Mesendoderm (in vitro differentiated cells): ENCODE measurements around the gene NRF1.
"Not testable (repeated sequence)": the region's sequence is repeated elsewhere in the genome, so short reads cannot be mapped to it uniquely, and the experiment has no call there.

Source experiments
- DNase-seq: peaks from one replicate; pipeline ENCODE4 v3.0.0; 2013
- H2AK5ac ChIP-seq: 2 replicates; pipeline ENCODE4 v1.6.1; 2013; ENCODE audit warnings: low read length, inconsistent platforms
- H2BK120ac ChIP-seq: 2 replicates; pipeline ENCODE4 v1.6.1; 2013; ENCODE audit warnings: low read depth, mild to moderate bottlenecking, low read length, moderate library complexity, mixed read lengths
- H2BK15ac ChIP-seq: replicated peaks from 2 replicates; pipeline ENCODE4 v1.6.1; 2013; ENCODE audit warnings: low read depth, mild to moderate bottlenecking, moderate library complexity
- H2BK5ac ChIP-seq: 2 replicates; pipeline ENCODE4 v1.6.1; 2013; ENCODE audit warnings: low read length, inconsistent platforms
- H3K18ac ChIP-seq: 2 replicates; pipeline ENCODE4 v1.6.1; 2013; ENCODE audit warnings: mild to moderate bottlenecking, low read length, mixed read lengths
- H3K23ac ChIP-seq: one replicate; pipeline ENCODE4 v1.6.1; 2013; ENCODE audit warnings: low read length
- H3K27ac ChIP-seq: 2 replicates; pipeline ENCODE4 v1.5.1; 2013; ENCODE audit warnings: low read depth, mild to moderate bottlenecking, inconsistent platforms, low read length, moderate library complexity
- H3K27me3 ChIP-seq: 2 replicates; pipeline ENCODE4 v1.6.1; 2013; ENCODE audit warnings: low read length, control low read depth, mild to moderate bottlenecking, inconsistent platforms; ENCODE audit not compliant: insufficient read depth, poor library complexity
- H3K36me3 ChIP-seq: 2 replicates; pipeline ENCODE4 v1.6.1; 2013; ENCODE audit warnings: low read length, inconsistent platforms; ENCODE audit not compliant: control insufficient read depth, insufficient read depth
- H3K4ac ChIP-seq: one replicate; pipeline ENCODE4 v1.6.1; 2013; ENCODE audit warnings: low read depth, mild to moderate bottlenecking, low read length, moderate library complexity
- H3K4me1 ChIP-seq: 2 replicates; pipeline ENCODE4 v1.6.1; 2013; ENCODE audit warnings: low read depth, low read length, inconsistent platforms; ENCODE audit not compliant: control insufficient read depth
- H3K4me2 ChIP-seq: 2 replicates; pipeline ENCODE4 v1.6.1; 2013; ENCODE audit warnings: low read length
- H3K4me3 ChIP-seq: 2 replicates; pipeline ENCODE4 v1.5.1; 2013; ENCODE audit warnings: mild to moderate bottlenecking, low read length
- H3K56ac ChIP-seq: one replicate; pipeline ENCODE4 v1.6.1; 2013; ENCODE audit warnings: low read length
- H3K79me1 ChIP-seq: 2 replicates; pipeline ENCODE4 v1.6.1; 2013; ENCODE audit warnings: low read length, inconsistent platforms
- H3K79me2 ChIP-seq: 2 replicates; pipeline ENCODE4 v1.6.1; 2013; ENCODE audit warnings: mild to moderate bottlenecking, low read length; ENCODE audit not compliant: control insufficient read depth, insufficient read depth
- H3K9ac ChIP-seq: 2 replicates; pipeline ENCODE4 v1.6.1; 2013; ENCODE audit warnings: low read length, inconsistent platforms
- H4K5ac ChIP-seq: one replicate; pipeline ENCODE4 v1.6.1; 2013; ENCODE audit warnings: low read length
- H4K8ac ChIP-seq: one replicate; pipeline ENCODE4 v1.6.1; 2013; ENCODE audit warnings: low read depth, mild to moderate bottlenecking, control low read depth, low read length, moderate library complexity
- WGBS: extraction: QIAGEN DNeasy Blood & Tissue Kit; methylation state at CpG from one replicate; pipeline ENCODE4 v1.1.7; 2013; ENCODE audit warnings: low lambda C conversion rate, missing lambda C conversion rate; ENCODE audit not compliant: insufficient coverage; ENCODE audit errors: extremely low coverage; 5-methylcytosine and 5-hydroxymethylcytosine counted together

The NRF1 gene

GRCh38 chr7:129667551-129667950 is 56.0 kb downstream of the NRF1 start:
- H2BK120ac ChIP-seq = no peak overlapping the region
- peaks cover 2% of the 10 kb centered on the region for H3K4me1 ChIP-seq
- no peak overlapping the region for H3K9ac ChIP-seq
- no peak overlapping the region for H3K4me3 ChIP-seq
- H3K79me1 ChIP-seq = peaks cover 4% of the 10 kb centered on the region
- H2BK15ac ChIP-seq = no peak overlapping the region
- H3K27ac ChIP-seq = no peak overlapping the region
- no peak overlapping the region for H3K23ac ChIP-seq
- H3K27me3 ChIP-seq = no peaks in the 10 kb centered on the region
- H3K36me3 ChIP-seq = peaks cover 1% of the 10 kb centered on the region
- WGBS = no CpG with 5 or more reads among the region's 1 CpG
- H3K4ac ChIP-seq = no peak overlapping the region
- no peak overlapping the region for H2BK5ac ChIP-seq
- H3K56ac ChIP-seq = no peak overlapping the region
- no peak for DNase-seq
- no peak overlapping the region for H4K5ac ChIP-seq
- no peak overlapping the region for H2AK5ac ChIP-seq
- no peak overlapping the region for H3K18ac ChIP-seq
- H4K8ac ChIP-seq = no peak overlapping the region
- no peak overlapping the region for H3K4me2 ChIP-seq
- no peaks in the 10 kb centered on the region for H3K79me2 ChIP-seq

- no CpG with 5 or more reads among the region's 2 CpGs for WGBS
- no peak overlapping the region for H3K27ac ChIP-seq
- no peaks in the 10 kb centered on the region for H3K79me2 ChIP-seq
- no peak overlapping the region for H2BK120ac ChIP-seq
- peaks cover under 1% of the 10 kb centered on the region for H3K4me1 ChIP-seq
- no peak overlapping the region for H4K8ac ChIP-seq
- H3K56ac ChIP-seq = no peak overlapping the region
- no peak overlapping the region for H3K23ac ChIP-seq
- H2BK5ac ChIP-seq = no peak overlapping the region
- no peak for DNase-seq
- no peak overlapping the region for H2AK5ac ChIP-seq
- no peak overlapping the region for H3K9ac ChIP-seq
- no peak overlapping the region for H3K4ac ChIP-seq
- H4K5ac ChIP-seq = no peak overlapping the region
- H3K18ac ChIP-seq = no peak overlapping the region
- peaks cover 4% of the 10 kb centered on the region for H3K36me3 ChIP-seq
- peaks cover 4% of the 10 kb centered on the region for H3K79me1 ChIP-seq
- H2BK15ac ChIP-seq = no peak overlapping the region
- H3K4me3 ChIP-seq = no peak overlapping the region
- H3K4me2 ChIP-seq = no peak overlapping the region
- H3K27me3 ChIP-seq = peaks cover 2% of the 10 kb centered on the region
Measured at GRCh38 chr7:129669901-129670300, 58.4 kb downstream of the NRF1 start.

GRCh38 chr7:129670656-129671055 is 59.1 kb downstream of the NRF1 start:
- H4K5ac ChIP-seq = no peak overlapping the region
- H3K4me1 ChIP-seq = no peaks in the 10 kb centered on the region
- no peak overlapping the region for H3K27ac ChIP-seq
- H3K18ac ChIP-seq = no peak overlapping the region
- H3K4me3 ChIP-seq = no peak overlapping the region
- no peak overlapping the region for H3K4me2 ChIP-seq
- H4K8ac ChIP-seq = no peak overlapping the region
- H3K9ac ChIP-seq = no peak overlapping the region
- peaks cover 4% of the 10 kb centered on the region for H3K36me3 ChIP-seq
- no peaks in the 10 kb centered on the region for H3K79me2 ChIP-seq
- no peak overlapping the region for H3K56ac ChIP-seq
- no peak overlapping the region for H2BK15ac ChIP-seq
- peaks cover 2% of the 10 kb centered on the region for H3K79me1 ChIP-seq
- H3K27me3 ChIP-seq = peaks cover 2% of the 10 kb centered on the region
- no peak overlapping the region for H3K4ac ChIP-seq
- no peak overlapping the region for H3K23ac ChIP-seq
- DNase-seq = no peak
- no peak overlapping the region for H2AK5ac ChIP-seq
- H2BK5ac ChIP-seq = no peak overlapping the region
- no peak overlapping the region for H2BK120ac ChIP-seq

GRCh38 chr7:129671266-129671665 is 59.7 kb downstream of the NRF1 start:
- no peak overlapping the region for H4K5ac ChIP-seq
- H3K36me3 ChIP-seq = peaks cover 4% of the 10 kb centered on the region
- H4K8ac ChIP-seq = no peak overlapping the region
- H2BK5ac ChIP-seq = no peak overlapping the region
- H3K4me3 ChIP-seq = no peak overlapping the region
- no peak overlapping the region for H3K18ac ChIP-seq
- no CpG with 5 or more reads among the region's 9 CpGs for WGBS
- H3K4ac ChIP-seq = no peak overlapping the region
- peaks cover 2% of the 10 kb centered on the region for H3K79me1 ChIP-seq
- no peak overlapping the region for H3K27ac ChIP-seq
- no peak overlapping the region for H3K56ac ChIP-seq
- H2AK5ac ChIP-seq = no peak overlapping the region
- no peak overlapping the region for H3K23ac ChIP-seq
- H3K4me2 ChIP-seq = no peak overlapping the region
- no peak for DNase-seq
- H2BK15ac ChIP-seq = no peak overlapping the region
- H3K79me2 ChIP-seq = no peaks in the 10 kb centered on the region
- H3K27me3 ChIP-seq = peaks cover 2% of the 10 kb centered on the region
- H3K9ac ChIP-seq = no peak overlapping the region
- H2BK120ac ChIP-seq = no peak overlapping the region
- H3K4me1 ChIP-seq = no peaks in the 10 kb centered on the region

- H3K9ac ChIP-seq, H3K56ac ChIP-seq, H2BK15ac ChIP-seq, H3K79me1 ChIP-seq, H3K4me2 ChIP-seq, H3K4me1 ChIP-seq, H2BK5ac ChIP-seq, H3K4ac ChIP-seq, H3K79me2 ChIP-seq, H2BK120ac ChIP-seq, H3K27ac ChIP-seq, H2AK5ac ChIP-seq, DNase-seq, H4K8ac ChIP-seq, H3K27me3 ChIP-seq, H3K23ac ChIP-seq, H3K18ac ChIP-seq, H3K4me3 ChIP-seq, H4K5ac ChIP-seq, H3K36me3 ChIP-seq: not testable (repeated sequence)
- no CpG with 5 or more reads among the region's 4 CpGs for WGBS
Measured at GRCh38 chr7:129674475-129674874, 63.0 kb downstream of the NRF1 start.

- H3K4me2 ChIP-seq = no peak overlapping the region
- no peak overlapping the region for H3K23ac ChIP-seq
- no peaks in the 10 kb centered on the region for H3K4me1 ChIP-seq
- H4K8ac ChIP-seq = no peak overlapping the region
- peaks cover 4% of the 10 kb centered on the region for H3K36me3 ChIP-seq
- H2AK5ac ChIP-seq = no peak overlapping the region
- H3K4ac ChIP-seq = no peak overlapping the region
- no peak overlapping the region for H2BK120ac ChIP-seq
- no peak for DNase-seq
- no peak overlapping the region for H2BK5ac ChIP-seq
- H3K27me3 ChIP-seq = peaks cover 2% of the 10 kb centered on the region
- H3K9ac ChIP-seq = no peak overlapping the region
- H2BK15ac ChIP-seq = no peak overlapping the region
- no peak overlapping the region for H3K27ac ChIP-seq
- H4K5ac ChIP-seq = no peak overlapping the region
- no peak overlapping the region for H3K56ac ChIP-seq
- no peak overlapping the region for H3K18ac ChIP-seq
- no peaks in the 10 kb centered on the region for H3K79me2 ChIP-seq
- no peaks in the 10 kb centered on the region for H3K79me1 ChIP-seq
- no peak overlapping the region for H3K4me3 ChIP-seq
- WGBS = no CpG with 5 or more reads among the region's 2 CpGs
Measured at GRCh38 chr7:129675521-129675920, 64.0 kb downstream of the NRF1 start.
